NCI-H146 (cell line): Measurements from ENCODE around the gene CHTF18.
A peak's percentile ranks its signal among the peaks of the same experiment; 100 is the strongest.

Experiments used
- DNase-seq: peaks from one replicate; lab custom pipeline; 2025; lab: John Stamatoyannopoulos, UW

CHTF18 gene

DNA sequence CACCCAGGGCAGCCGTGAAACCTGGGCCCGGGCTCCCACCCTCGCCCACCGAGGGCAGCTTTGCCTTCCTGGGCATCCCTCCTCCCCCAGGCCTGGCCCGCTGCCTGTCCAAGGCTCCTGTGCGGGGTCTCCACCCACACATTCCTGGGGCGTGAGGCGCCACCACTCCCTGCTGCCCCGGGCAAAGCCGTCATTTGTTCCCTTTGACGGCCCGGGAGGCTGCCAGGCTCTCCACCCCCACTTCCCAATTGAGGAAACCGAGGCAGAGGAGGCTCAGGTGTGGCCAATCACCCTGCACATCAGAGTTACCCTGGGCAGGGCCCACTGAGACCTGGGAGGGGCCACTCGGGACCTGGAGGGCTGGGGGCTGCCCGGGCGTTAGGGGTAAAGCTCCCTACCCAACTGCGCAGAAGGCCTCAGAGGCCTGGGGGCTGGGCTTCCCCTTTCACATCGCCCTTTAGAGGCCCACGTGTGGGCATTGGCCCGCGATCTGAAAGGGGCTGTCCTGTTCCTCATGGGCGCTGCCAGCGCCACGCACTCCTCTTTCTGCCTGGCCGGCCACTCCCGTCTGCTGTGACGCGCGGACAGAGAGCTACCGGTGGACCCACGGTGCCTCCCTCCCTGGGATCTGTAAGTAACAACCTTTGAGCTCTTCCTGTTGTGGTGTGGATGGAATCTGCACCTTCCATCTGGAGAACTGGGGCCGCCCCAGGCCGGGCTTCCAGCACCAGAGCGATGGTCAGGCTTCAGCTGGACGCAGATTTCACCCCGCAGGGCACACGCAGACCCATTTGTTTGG lies 27.7 kb upstream of the CHTF18 start, which contains the start of gene MSLN:
Gene MSLN (plus strand): TSS at position 190 of the 799 bp plus-strand sequence. CDS start 1,947 bp downstream, outside the sequence.
- DNase-seq: no peak

GRCh38 chr16:761625-762513 lies 26.6 kb upstream of the CHTF18 start:
- DNase-seq: no peak

- no peak for DNase-seq
Observed at GRCh38 chr16:762595-763268, 25.7 kb upstream of the CHTF18 start.

DNA sequence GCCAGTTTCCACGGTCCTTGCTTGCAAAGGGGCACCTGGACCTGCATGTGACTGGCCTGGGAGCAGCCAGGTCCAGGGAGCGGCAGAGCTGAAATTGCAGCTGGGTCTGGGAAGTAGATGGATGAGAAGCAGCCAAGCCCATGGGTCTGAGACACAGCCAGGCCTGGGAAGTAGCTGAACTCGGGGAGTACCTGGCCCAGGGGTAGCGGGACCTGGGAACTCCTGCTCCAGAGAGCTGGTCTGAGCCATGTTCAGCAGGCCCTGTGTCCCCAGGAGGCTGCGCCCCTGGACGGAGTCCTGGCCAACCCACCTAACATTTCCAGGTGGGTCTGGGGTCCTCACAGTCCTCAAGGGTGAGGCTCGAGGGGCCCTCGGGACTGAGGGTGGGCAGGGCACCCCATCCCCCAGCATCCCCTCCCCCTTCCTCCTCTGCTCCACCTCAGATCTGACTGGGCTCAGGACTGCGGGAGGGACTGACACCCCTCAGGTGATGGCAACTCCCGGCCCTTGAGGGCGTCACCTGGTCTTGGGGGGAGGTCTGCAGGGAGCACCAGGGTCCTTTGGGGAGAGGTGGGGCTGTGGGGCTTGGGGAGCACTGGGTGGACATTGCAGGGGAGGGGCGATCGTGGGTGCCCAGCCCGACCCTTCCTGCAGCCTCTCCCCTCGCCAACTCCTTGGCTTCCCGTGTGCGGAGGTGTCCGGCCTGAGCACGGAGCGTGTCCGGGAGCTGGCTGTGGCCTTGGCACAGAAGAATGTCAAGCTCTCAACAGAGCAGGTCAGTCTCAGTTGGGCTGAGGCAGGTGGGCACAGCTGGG lies 24.8 kb upstream of the CHTF18 start:
- no peak for DNase-seq

- no peak for DNase-seq
Observed at GRCh38 chr16:764184-764750, 24.2 kb upstream of the CHTF18 start.

DNA sequence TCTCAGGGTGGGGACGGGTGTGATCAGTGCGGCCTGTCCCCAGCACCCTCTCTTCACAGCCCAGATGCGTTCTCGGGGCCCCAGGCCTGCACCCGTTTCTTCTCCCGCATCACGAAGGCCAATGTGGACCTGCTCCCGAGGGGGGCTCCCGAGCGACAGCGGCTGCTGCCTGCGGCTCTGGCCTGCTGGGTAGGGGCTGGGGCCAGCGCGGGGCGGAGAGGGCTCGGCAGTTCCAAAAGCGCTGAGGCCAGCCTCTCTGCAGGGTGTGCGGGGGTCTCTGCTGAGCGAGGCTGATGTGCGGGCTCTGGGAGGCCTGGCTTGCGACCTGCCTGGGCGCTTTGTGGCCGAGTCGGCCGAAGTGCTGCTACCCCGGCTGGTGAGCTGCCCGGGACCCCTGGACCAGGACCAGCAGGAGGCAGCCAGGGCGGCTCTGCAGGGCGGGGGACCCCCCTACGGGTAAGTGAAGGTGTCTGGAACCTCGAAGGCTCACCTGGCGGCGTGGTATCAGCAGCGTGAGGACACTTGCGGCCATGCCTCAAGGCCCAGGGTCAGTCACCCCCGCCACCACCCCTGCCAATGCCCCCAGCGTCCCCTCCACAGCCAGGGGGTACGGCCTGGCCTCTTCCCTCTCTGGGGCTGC lies 23.5 kb upstream of the CHTF18 start:
- DNase-seq: no peak

DNA sequence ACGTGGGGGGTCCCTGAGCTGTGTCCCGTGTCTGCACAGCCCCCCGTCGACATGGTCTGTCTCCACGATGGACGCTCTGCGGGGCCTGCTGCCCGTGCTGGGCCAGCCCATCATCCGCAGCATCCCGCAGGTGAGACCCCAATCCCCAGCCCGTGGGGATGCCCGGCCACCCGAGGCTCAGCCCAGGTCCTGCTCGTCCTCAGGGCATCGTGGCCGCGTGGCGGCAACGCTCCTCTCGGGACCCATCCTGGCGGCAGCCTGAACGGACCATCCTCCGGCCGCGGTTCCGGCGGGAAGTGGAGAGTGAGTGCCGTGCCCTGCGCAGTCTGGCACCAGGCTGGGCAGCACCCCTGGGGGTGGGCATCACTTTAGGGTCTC lies 22.9 kb upstream of the CHTF18 start:
- no peak for DNase-seq

- no peak for DNase-seq
Observed at GRCh38 chr16:766008-766819, 22.2 kb upstream of the CHTF18 start.

DNA sequence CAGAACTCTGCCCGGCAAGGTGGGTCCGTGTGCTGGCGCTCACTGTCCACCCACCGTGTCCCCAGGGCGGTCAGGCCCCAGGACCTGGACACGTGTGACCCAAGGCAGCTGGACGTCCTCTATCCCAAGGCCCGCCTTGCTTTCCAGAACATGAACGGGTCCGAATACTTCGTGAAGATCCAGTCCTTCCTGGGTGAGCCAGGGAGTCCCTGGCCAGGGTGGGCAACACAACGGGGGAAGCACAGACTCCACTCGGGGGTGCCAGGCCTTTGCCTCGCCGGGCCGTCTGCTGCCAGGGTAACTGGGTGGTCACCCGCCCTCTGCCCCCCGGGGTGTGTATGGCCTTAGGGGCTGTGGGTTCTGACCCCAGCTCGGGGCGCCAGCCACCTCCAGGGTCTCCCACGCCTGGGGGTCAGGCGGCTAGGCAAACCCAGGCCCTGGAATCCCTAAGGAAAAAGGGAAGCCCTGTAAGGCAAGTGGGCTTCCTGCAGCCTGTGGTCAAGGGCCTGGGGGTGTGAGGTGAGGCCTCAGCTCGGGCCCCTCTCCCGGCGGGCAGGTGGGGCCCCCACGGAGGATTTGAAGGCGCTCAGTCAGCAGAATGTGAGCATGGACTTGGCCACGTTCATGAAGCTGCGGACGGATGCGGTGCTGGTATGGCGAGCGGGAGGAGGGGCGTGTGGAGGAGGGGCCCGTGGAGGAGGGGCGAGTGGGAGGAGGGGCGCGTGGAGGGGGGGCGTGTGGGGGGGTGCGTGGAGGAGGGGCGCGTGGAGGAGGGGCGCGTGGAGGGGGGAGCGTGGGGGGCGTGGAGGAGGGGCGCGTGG lies 21.4 kb upstream of the CHTF18 start:
- no peak for DNase-seq

DNA sequence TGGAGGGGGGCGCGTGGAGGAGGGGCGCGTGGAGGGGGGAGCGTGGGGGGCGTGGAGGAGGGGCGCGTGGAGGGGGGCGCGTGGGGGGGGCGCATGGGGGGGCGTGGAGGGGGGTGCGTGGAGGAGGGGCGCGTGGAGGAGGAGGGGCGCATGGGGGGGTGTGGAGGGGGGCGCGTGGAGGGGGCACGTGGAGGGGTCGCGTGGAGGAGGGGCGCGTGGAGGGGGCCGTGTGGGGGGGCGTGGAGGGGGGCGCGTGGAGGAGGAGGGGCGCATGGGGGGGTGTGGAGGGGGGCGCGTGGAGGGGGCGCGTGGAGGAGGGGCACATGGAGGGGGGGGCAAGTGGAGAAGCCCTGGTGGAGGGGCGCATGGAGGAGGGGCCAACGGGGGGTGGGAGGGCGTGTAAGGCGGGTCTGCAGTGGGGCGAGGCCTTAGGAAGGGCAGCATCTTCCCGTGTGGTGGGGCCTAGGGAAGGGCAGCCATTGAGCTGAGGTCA lies 20.6 kb upstream of the CHTF18 start:
- no peak for DNase-seq

GRCh38 chr16:768428-768827 lies 20.0 kb upstream of the CHTF18 start:
- DNase-seq: no peak

GRCh38 chr16:769184-769784 lies 19.1 kb upstream of the CHTF18 start:
- DNase-seq: no peak

- DNase-seq: no peak
Observed at GRCh38 chr16:769934-770333, 18.5 kb upstream of the CHTF18 start.

GRCh38 chr16:770411-770810 lies 18.0 kb upstream of the CHTF18 start:
- DNase-seq: no peak

- peak; percentile 79 for DNase-seq
Observed at GRCh38 chr16:772959-773358, 15.5 kb upstream of the CHTF18 start.

- peak; percentile 32 for DNase-seq
Observed at GRCh38 chr16:774086-775001, 14.1 kb upstream of the CHTF18 start.

DNA sequence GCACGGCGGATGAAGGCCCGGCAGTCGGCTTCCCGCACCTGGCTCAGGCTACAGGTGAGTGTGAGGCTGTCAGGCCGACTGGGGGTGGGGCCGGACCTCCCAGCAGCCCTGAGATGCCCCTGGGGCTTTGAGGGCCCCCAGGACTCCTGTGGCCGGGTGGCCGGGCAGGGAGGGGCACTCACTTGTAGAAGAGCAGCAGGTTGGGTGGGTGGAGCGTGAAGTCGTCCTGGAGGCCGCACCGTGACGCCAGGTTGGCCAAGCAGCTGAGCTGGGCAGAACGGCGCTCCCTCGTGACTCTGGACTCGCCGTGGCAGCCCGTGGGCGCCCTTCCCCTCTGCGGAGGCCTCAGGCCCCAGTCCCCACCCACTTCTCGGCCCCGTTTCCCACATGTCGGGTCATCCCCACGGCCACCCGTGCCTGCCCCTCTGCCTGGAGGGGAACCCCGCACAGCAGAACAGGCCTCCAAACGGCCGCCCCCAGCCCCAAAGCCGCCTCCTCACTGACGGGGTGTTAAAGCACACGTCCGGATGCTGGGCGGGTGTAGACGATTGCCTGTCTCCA lies 13.1 kb upstream of the CHTF18 start:
- DNase-seq: peak; percentile 58
